OCI-LY7 (cell line): Measurements from ENCODE around the gene UBC. TPM values are rescaled to one million over a fixed set of nuclear protein-coding genes. Genes with fewer than 3 reads are reported as not detected.

ENCODE experiments used
- BruUV-seq: library from RNA; stranded (reverse); fragments of 400-500 nt; replicated peaks from 2 replicates; lab custom pipeline; 2021; lab: Mats Ljungman, UMichigan
- CTCF ChIA-PET: fragments of 300-600 bp; sonication (Branson Sonifier 250); formaldehyde crosslinking; loops from one replicate; lab custom pipeline; 2022; ENCODE audit warnings: antibody characterized with exemption; ENCODE audit not compliant: unreplicated experiment; lab: Charles Lee
- POLR2A ChIA-PET: fragments of 300-600 bp; sonication (Branson Sonifier 250); formaldehyde crosslinking; loops from one replicate; lab custom pipeline; 2022; ENCODE audit warnings: antibody characterized with exemption; lab: Charles Lee
- DNase-seq: peaks from one replicate; pipeline ENCODE4 v3.0.0-alpha.2; 2015; ENCODE audit warnings: low spot score
- H2AFZ ChIP-seq: fragments of 200-600 bp; sonication (generic), shearing (Covaris generic); 2 replicates; pipeline ENCODE4 v1.6.1; 2014; ENCODE audit warnings: mild to moderate bottlenecking, antibody characterized with exemption, low read length, moderate library complexity
- H3K27ac ChIP-seq: fragments of 200-600 bp; sonication (generic); 2 replicates; pipeline ENCODE4 v1.5.1; 2014; ENCODE audit warnings: mixed run types, low read depth, mild to moderate bottlenecking, moderate library complexity, low read length, inconsistent platforms; ENCODE audit not compliant: poor library complexity, severe bottlenecking
- H3K36me3 ChIP-seq: fragments of 200-600 bp; sonication (generic); 2 replicates; pipeline ENCODE4 v1.6.1; 2014; ENCODE audit warnings: mild to moderate bottlenecking, antibody characterized with exemption, low read length, moderate library complexity, mixed read lengths; ENCODE audit not compliant: insufficient read depth
- H3K4me1 ChIP-seq: fragments of 200-600 bp; sonication (generic); 2 replicates; pipeline ENCODE4 v1.5.1; 2014; ENCODE audit warnings: mild to moderate bottlenecking, low read length; ENCODE audit not compliant: insufficient read depth, poor library complexity, severe bottlenecking
- H3K4me2 ChIP-seq: fragments of 200-600 bp; sonication (generic); 2 replicates; pipeline ENCODE4 v1.6.1; 2014; ENCODE audit warnings: mild to moderate bottlenecking, low read length
- H3K4me3 ChIP-seq: fragments of 200-600 bp; sonication (generic); 2 replicates; pipeline ENCODE4 v1.5.1; 2014; ENCODE audit warnings: mild to moderate bottlenecking, low read depth, low read length; ENCODE audit not compliant: poor library complexity, severe bottlenecking
- H3K79me2 ChIP-seq: fragments of 200-600 bp; sonication (generic); 2 replicates; pipeline ENCODE4 v1.6.1; 2016; ENCODE audit warnings: low read depth, mild to moderate bottlenecking, low read length, moderate library complexity, mixed read lengths; ENCODE audit not compliant: insufficient read depth
- H3K9me2 ChIP-seq: fragments of 200-600 bp; sonication (generic); 2 replicates; pipeline ENCODE4 v1.6.1; 2016; ENCODE audit warnings: mild to moderate bottlenecking, low read length, mixed read lengths; ENCODE audit not compliant: insufficient read depth
- H3K9me3 ChIP-seq: fragments of 200-600 bp; sonication (generic); 2 replicates; pipeline ENCODE4 v1.6.1; 2014; ENCODE audit warnings: mild to moderate bottlenecking, mixed run types, low read length, mixed read lengths
- H4K20me1 ChIP-seq: fragments of 200-600 bp; sonication (generic); 2 replicates; pipeline ENCODE4 v1.6.1; 2014; ENCODE audit warnings: mild to moderate bottlenecking, antibody characterized with exemption, low read length, moderate library complexity, mixed read lengths; ENCODE audit not compliant: insufficient read depth
- EZH2phosphoT487 ChIP-seq: fragments of 200-600 bp; sonication (generic); IDR thresholded peaks from 2 replicates; pipeline ENCODE4 v1.6.1; 2018; ENCODE audit warnings: low read depth, borderline replicate concordance, mild to moderate bottlenecking, mixed run types, antibody characterized with exemption, low read length, moderate library complexity, mixed read lengths
- intact Hi-C: fragments of 100-400 bp; cut with micrococcal nuclease; formaldehyde crosslinking; loops from one replicate; pipeline ENCODE4 v1.10.0; 2022; ENCODE audit not compliant: unreplicated experiment
- total RNA-seq, 2 experiments: library from RNA; depleted of rRNA in 1 of 2; stranded (reverse); fragments of >200 nt in 1 of 2; shearing (Covaris generic) in 1 of 2; gene quantifications; 2 replicates each; pipeline ENCODE4 v1.2.3, GENCODE V29; 2014 to 2022
- TF ChIP-seq, protein P1 (sequence below): fragments of 200-600 bp; sonication (generic); conservative IDR thresholded peaks from 2 replicates; pipeline ENCODE4 v1.5.1; 2014; ENCODE audit warnings: mild to moderate bottlenecking, antibody characterized with exemption, low read length, moderate library complexity, mixed read lengths

UBC gene
- total RNA-seq, 2 experiments from 2014 or later = 431 to 616 TPM

DNA sequence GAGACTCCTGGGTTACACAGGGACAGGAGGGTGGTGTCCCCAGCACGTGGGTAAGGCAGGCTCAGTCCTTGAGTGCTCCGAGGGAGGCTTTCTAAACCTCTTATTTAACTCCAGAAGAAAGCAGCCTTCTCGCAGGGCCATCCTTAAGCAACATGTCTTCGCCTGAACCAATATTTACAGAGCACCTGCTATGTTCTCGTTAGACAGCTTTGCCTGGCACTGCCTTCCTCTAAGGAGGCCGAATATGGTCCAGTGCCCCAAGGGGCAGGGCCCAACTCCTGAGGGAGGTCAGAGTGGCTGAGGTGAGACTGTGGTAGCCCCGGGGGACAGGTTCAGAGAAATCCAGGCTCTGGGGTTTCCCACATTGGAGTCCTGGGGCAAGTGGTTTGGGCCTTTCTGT, 48.7 kb downstream of the UBC start:
- peaks cover 24% of the 10 kb centered on the region; the same call in 1 of the 2 replicates for H3K79me2 ChIP-seq
- H3K4me3 ChIP-seq = no peak overlapping the region
- ChIA-PET CTCF (no interaction called here), POLR2A (interaction anchor here (0.9 kb wide), 1 partner anchor 54 kb away, joined by 3 read pairs; no protein-coding TSS in a partner anchor)
- H3K4me1 ChIP-seq = peaks cover 41% of the 10 kb centered on the region
- H3K4me2 ChIP-seq = no peak overlapping the region
- no peaks in the 10 kb centered on the region for H3K9me2 ChIP-seq
- BruUV-seq = no TSS peak
- H2AFZ ChIP-seq = no peak overlapping the region
- H4K20me1 ChIP-seq = no peaks in the 10 kb centered on the region
- DNase-seq = no peak
- no peak overlapping the region for H3K27ac ChIP-seq
- intact Hi-C loops = no loop called here
- peaks cover 14% of the 10 kb centered on the region; the same call in 1 of the 2 replicates for H3K36me3 ChIP-seq
- no peak for TF ChIP-seq EZH2phosphoT487
- TF ChIP-seq, protein P1, sequence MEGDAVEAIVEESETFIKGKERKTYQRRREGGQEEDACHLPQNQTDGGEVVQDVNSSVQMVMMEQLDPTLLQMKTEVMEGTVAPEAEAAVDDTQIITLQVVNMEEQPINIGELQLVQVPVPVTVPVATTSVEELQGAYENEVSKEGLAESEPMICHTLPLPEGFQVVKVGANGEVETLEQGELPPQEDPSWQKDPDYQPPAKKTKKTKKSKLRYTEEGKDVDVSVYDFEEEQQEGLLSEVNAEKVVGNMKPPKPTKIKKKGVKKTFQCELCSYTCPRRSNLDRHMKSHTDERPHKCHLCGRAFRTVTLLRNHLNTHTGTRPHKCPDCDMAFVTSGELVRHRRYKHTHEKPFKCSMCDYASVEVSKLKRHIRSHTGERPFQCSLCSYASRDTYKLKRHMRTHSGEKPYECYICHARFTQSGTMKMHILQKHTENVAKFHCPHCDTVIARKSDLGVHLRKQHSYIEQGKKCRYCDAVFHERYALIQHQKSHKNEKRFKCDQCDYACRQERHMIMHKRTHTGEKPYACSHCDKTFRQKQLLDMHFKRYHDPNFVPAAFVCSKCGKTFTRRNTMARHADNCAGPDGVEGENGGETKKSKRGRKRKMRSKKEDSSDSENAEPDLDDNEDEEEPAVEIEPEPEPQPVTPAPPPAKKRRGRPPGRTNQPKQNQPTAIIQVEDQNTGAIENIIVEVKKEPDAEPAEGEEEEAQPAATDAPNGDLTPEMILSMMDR = no peak
- no peaks in the 10 kb centered on the region for H3K9me3 ChIP-seq

GRCh38 chr12:124864326-124864752, 50.1 kb downstream of the UBC start:
- Histone ChIP-seq H3K4me2 (peak overlapping the region; percentile 80), H3K27ac (peak overlapping the region; percentile 58), H2AFZ (peak overlapping the region; percentile 87; the same call in 1 of the 2 replicates), H3K79me2 (peaks cover 31% of the 10 kb centered on the region; the same call in 1 of the 2 replicates), H3K4me1 (peaks cover 41% of the 10 kb centered on the region), H3K9me2 (no peaks in the 10 kb centered on the region), H3K4me3 (peak overlapping the region; percentile 90), H3K9me3 (no peaks in the 10 kb centered on the region), H3K36me3 (peaks cover 28% of the 10 kb centered on the region; the same call in 1 of the 2 replicates), H4K20me1 (no peaks in the 10 kb centered on the region)
- TF ChIP-seq, protein P1 = no peak
- TF ChIP-seq EZH2phosphoT487 = no peak
- no peak for DNase-seq
- ChIA-PET CTCF (interaction anchor here (0.6 to 0.7 kb wide), 3 partner anchors 29 to 129 kb away, joined by 3 to 10 read pairs (median 4); no protein-coding TSS in a partner anchor), POLR2A (interaction anchor here (0.8 to 1.4 kb wide), 3 partner anchors 17 to 26 kb away, joined by 3 to 5 read pairs (median 4); no protein-coding TSS in a partner anchor)
- BruUV-seq = no TSS peak
- intact Hi-C loops = no loop called here
